Breast epithelium (tissue), 3 donors: Measurements from ENCODE around the gene DSPP.

ENCODE experiments used
- CTCF ChIP-seq, 3 donors: fragments of 450-650 bp; IDR thresholded peaks; one replicate each; pipeline ENCODE4 v1.5.1; 2016 to 2017; ENCODE audit warnings: antibody characterized with exemption in 3 of 3, mild to moderate bottlenecking in 3 of 3, moderate library complexity in 3 of 3
- POLR2A ChIP-seq: fragments of 450-650 bp; IDR thresholded peaks from one replicate; pipeline ENCODE4 v1.6.1; 2016; ENCODE audit warnings: antibody characterized with exemption, mild to moderate bottlenecking, moderate library complexity
- POLR2AphosphoS5 ChIP-seq, 3 donors: sonication (generic); formaldehyde crosslinking; IDR thresholded peaks; one replicate each; pipeline ENCODE4 v1.6.1; 2017; ENCODE audit warnings: antibody characterized with exemption in 3 of 3

- no peak for TF ChIP-seq POLR2AphosphoS5 (IDR thresholded peaks at IDR 0.05)
- no peak for TF ChIP-seq CTCF (IDR thresholded peaks at IDR 0.05)
- no peak for TF ChIP-seq POLR2A
Observed at GRCh38 chr4:87608229-87608628, at the start of gene DSPP.
